Bladder microvascular endothelial cell (primary cell): Measurements from ENCODE around the gene GSE1. TPM values are rescaled to one million over a fixed set of nuclear protein-coding genes. Genes with fewer than 3 reads are reported as not detected.

ENCODE experiments used
- total RNA-seq: library from RNA; depleted of rRNA; stranded (reverse); fragments of >200 nt; gene quantifications from 2 replicates; pipeline ENCODE4 v1.2.3, GENCODE V29; 2014

Gene GSE1
- total RNA-seq, result 9.6 and 21.8 TPM in 2 replicates

GRCh38 chr16:85612801-85613603 lies at the start of gene GSE1:
Gene GSE1 (plus strand): TSS chr16:85613322. CDS start chr16:85613392, 70 bp downstream.

GRCh38 chr16:85688586-85689284 lies 75.6 kb downstream of the GSE1 start, which contains the start of gene GINS2:
Gene GINS2 (minus strand): TSS chr16:85688954. CDS start chr16:85688898, 56 bp downstream.

Other genes with a start within 250 kb of the GSE1 start
- 7.2 and 8.7 TPM in 2 replicates for gene GINS2, start 75.6 kb downstream of the GSE1 start, total RNA-seq
- gene C16orf74, start 137.8 kb downstream of the GSE1 start, total RNA-seq, result 8.4 and 11.0 TPM in 2 replicates
- 28.0 and 35.7 TPM in 2 replicates for gene EMC8, start 186.2 kb downstream of the GSE1 start, total RNA-seq
- gene COX4I1, start 186.4 kb downstream of the GSE1 start, total RNA-seq, result 304 and 475 TPM in 2 replicates